ENCODE measurements around the gene PLXND1.

PLXND1 gene

GRCh38 chr3:129615751-129616281 lies 9.3 kb upstream of the PLXND1 start:
- H3K27me3 ChIP-seq (ENCODE audit: control insufficient read depth, insufficient read depth, low read length): no peaks in the 10 kb centered on the region
- H3K4me3 ChIP-seq (ENCODE audit: low read depth, low read length): no peak overlapping the region
- H3K36me3 ChIP-seq (ENCODE audit: control insufficient read depth, insufficient read depth, low read length): no peaks in the 10 kb centered on the region
- no peak overlapping the region for H3K27ac ChIP-seq
- no peak overlapping the region for H3K4me2 ChIP-seq (ENCODE audit: low read length)
- no peak overlapping the region for H3K9ac ChIP-seq
- no peak for TF ChIP-seq CTCF (IDR thresholded peaks at IDR 0.05)
- H3K9me3 ChIP-seq (ENCODE audit: control insufficient read depth, low read length): no peaks in the 10 kb centered on the region
- H2AFZ ChIP-seq: no peak overlapping the region
- no peaks in the 10 kb centered on the region for H3K4me1 ChIP-seq
- no peaks in the 10 kb centered on the region for H3K79me2 ChIP-seq

- Histone ChIP-seq H3K27ac (no peak overlapping the region), H3K9me3 (ENCODE audit: control insufficient read depth, low read length) (no peaks in the 10 kb centered on the region), H3K4me1 (no peaks in the 10 kb centered on the region)
Observed at GRCh38 chr3:129614927-129615363, 8.5 kb upstream of the PLXND1 start.

GRCh38 chr3:129614435-129614834 lies 8.0 kb upstream of the PLXND1 start:
- Histone ChIP-seq H3K79me2 (no peaks in the 10 kb centered on the region), H3K9me3 (ENCODE audit: control insufficient read depth, low read length) (no peaks in the 10 kb centered on the region), H3K4me1 (no peaks in the 10 kb centered on the region), H2AFZ (no peak overlapping the region), H3K9ac (no peak overlapping the region), H3K27me3 (ENCODE audit: control insufficient read depth, insufficient read depth, low read length) (no peaks in the 10 kb centered on the region), H3K4me3 (ENCODE audit: low read depth, low read length) (no peak overlapping the region), H3K4me2 (ENCODE audit: low read length) (no peak overlapping the region), H3K27ac (no peak overlapping the region), H3K36me3 (ENCODE audit: control insufficient read depth, insufficient read depth, low read length) (no peaks in the 10 kb centered on the region)
- no peak for TF ChIP-seq CTCF (IDR thresholded peaks at IDR 0.05)

More at GRCh38 chr3:129614927-129615363, 8.5 kb upstream of the PLXND1 start:
- Histone ChIP-seq H3K4me3 (ENCODE audit: low read depth, low read length) (no peak overlapping the region), H3K4me2 (ENCODE audit: low read length) (no peak overlapping the region), H3K9ac (no peak overlapping the region), H3K27me3 (ENCODE audit: control insufficient read depth, insufficient read depth, low read length) (no peaks in the 10 kb centered on the region), H3K79me2 (no peaks in the 10 kb centered on the region), H3K36me3 (ENCODE audit: control insufficient read depth, insufficient read depth, low read length) (no peaks in the 10 kb centered on the region), H2AFZ (no peak overlapping the region)
- no peak for TF ChIP-seq CTCF (IDR thresholded peaks at IDR 0.05)

- Histone ChIP-seq H3K79me2 (no peaks in the 10 kb centered on the region), H2AFZ (no peak overlapping the region), H3K4me1 (no peaks in the 10 kb centered on the region), H3K27ac (no peak overlapping the region), H3K27me3 (ENCODE audit: control insufficient read depth, insufficient read depth, low read length) (no peaks in the 10 kb centered on the region), H3K9ac (no peak overlapping the region), H3K4me2 (ENCODE audit: low read length) (no peak overlapping the region), H3K4me3 (ENCODE audit: low read depth, low read length) (no peak overlapping the region), H3K36me3 (ENCODE audit: control insufficient read depth, insufficient read depth, low read length) (no peaks in the 10 kb centered on the region), H3K9me3 (ENCODE audit: control insufficient read depth, low read length) (no peaks in the 10 kb centered on the region)
- TF ChIP-seq CTCF (IDR thresholded peaks at IDR 0.05): no peak
Observed at GRCh38 chr3:129613367-129613740, 6.9 kb upstream of the PLXND1 start.
